CD14-positive monocyte (primary cell): ENCODE results near the gene MB21D2. TPM values are rescaled to one million over a fixed set of nuclear protein-coding genes. Genes with fewer than 3 reads are reported as not detected.

Experiments used
- DNase-seq, 3 donors: peaks; one replicate each; pipeline ENCODE4 v3.0.0-alpha.2; 2011 to 2022
- H2AFZ ChIP-seq: 2 replicates; pipeline ENCODE4 v1.6.0; 2012; ENCODE audit warnings: mild to moderate bottlenecking, low read depth, low read length, inconsistent platforms; ENCODE audit not compliant: insufficient read depth, poor library complexity, severe bottlenecking
- H3K27ac ChIP-seq, 2 donors: 1 replicate in 1 of 2; 2 replicates in 1 of 2; pipeline ENCODE4 v1.5.1; 2012 to 2013; ENCODE audit warnings: low read length in 2 of 2, control low read depth in 1 of 2, inconsistent platforms in 1 of 2, low read depth in 1 of 2, mild to moderate bottlenecking in 1 of 2
- H3K27me3 ChIP-seq, 2 donors: one replicate each; pipeline versions ENCODE4 v1.6.0 to v1.6.1; 2011 to 2013; ENCODE audit warnings: low read length in 2 of 2; ENCODE audit not compliant: control insufficient read depth in 2 of 2, insufficient read depth in 2 of 2
- H3K36me3 ChIP-seq, 2 donors: replicated peaks in 1 of 2; 1 replicate in 1 of 2; 2 replicates in 1 of 2; pipeline versions ENCODE4 v1.5.1 to v1.6.1; 2012 to 2013; ENCODE audit warnings: low read length in 2 of 2, control low read depth in 1 of 2, inconsistent platforms in 1 of 2, mild to moderate bottlenecking in 1 of 2; ENCODE audit not compliant: insufficient read depth in 2 of 2, control insufficient read depth in 1 of 2
- H3K4me1 ChIP-seq, 2 donors: 1 replicate in 1 of 2; 2 replicates in 1 of 2; pipeline versions ENCODE4 v1.5.1 to v1.6.1; 2012 to 2013; ENCODE audit warnings: low read length in 2 of 2, control low read depth in 1 of 2, inconsistent platforms in 1 of 2, mild to moderate bottlenecking in 1 of 2, moderate library complexity in 1 of 2; ENCODE audit not compliant: insufficient read depth in 2 of 2, control insufficient read depth in 1 of 2
- H3K4me2 ChIP-seq: replicated peaks from 2 replicates; pipeline ENCODE3; 2012; ENCODE audit warnings: low read length, moderate library complexity, mild to moderate bottlenecking; ENCODE audit not compliant: poor library complexity, severe bottlenecking; ENCODE audit errors: extremely low read depth
- H3K4me3 ChIP-seq, 3 experiments: fragments of 200-600 bp in 1 of 3; sonication (generic) in 1 of 3; replicated peaks in 1 of 3; 1 replicate in 2 of 3; 2 replicates in 1 of 3; pipeline ENCODE4 v1.5.1; 2011 to 2013; ENCODE audit warnings: low read length in 3 of 3, mild to moderate bottlenecking in 3 of 3, control low read depth in 2 of 3, low read depth in 2 of 3, inconsistent platforms in 1 of 3, moderate library complexity in 1 of 3
- H3K79me2 ChIP-seq: 2 replicates; pipeline ENCODE4 v1.6.0; 2012; ENCODE audit warnings: mild to moderate bottlenecking, control low read depth, inconsistent platforms, low read length, moderate library complexity; ENCODE audit not compliant: insufficient read depth
- H3K9ac ChIP-seq: 2 replicates; pipeline ENCODE4 v1.6.0; 2017; ENCODE audit warnings: low read length, mild to moderate bottlenecking; ENCODE audit not compliant: insufficient read depth, poor library complexity, severe bottlenecking
- H3K9me3 ChIP-seq, 2 donors: replicated peaks in 1 of 2; 1 replicate in 1 of 2; 2 replicates in 1 of 2; pipeline versions ENCODE4 v1.5.1 to v1.6.1; 2012 to 2013; ENCODE audit warnings: low read length in 2 of 2, control low read depth in 1 of 2; ENCODE audit not compliant: control insufficient read depth in 1 of 2, insufficient read depth in 1 of 2
- H4K20me1 ChIP-seq: 2 replicates; pipeline ENCODE4 v1.6.0; 2012; ENCODE audit warnings: mild to moderate bottlenecking, low read length, control low read depth, moderate library complexity; ENCODE audit not compliant: insufficient read depth
- H3K27ac Mint-ChIP-seq, 7 donors: one replicate each; pipeline ENCODE4 v1.8.0; 2020; ENCODE audit warnings: mild to moderate bottlenecking in 7 of 7, mixed read lengths in 7 of 7, moderate library complexity in 6 of 7, inconsistent platforms in 2 of 7
- H3K27me3 Mint-ChIP-seq, 3 donors: one replicate each; pipeline ENCODE4 v1.8.0; 2021 to 2022; ENCODE audit warnings: low read depth in 3 of 3, mild to moderate bottlenecking in 3 of 3, mixed read lengths in 3 of 3, moderate library complexity in 3 of 3, inconsistent platforms in 1 of 3
- H3K36me3 Mint-ChIP-seq, 2 donors: one replicate each; pipeline ENCODE4 v1.8.0; 2020; ENCODE audit warnings: mixed read lengths in 2 of 2, inconsistent platforms in 1 of 2, mild to moderate bottlenecking in 1 of 2
- H3K4me1 Mint-ChIP-seq: one replicate; pipeline ENCODE4 v1.8.0; 2020; ENCODE audit warnings: mild to moderate bottlenecking, mixed read lengths
- H3K4me3 Mint-ChIP-seq, 2 donors: one replicate each; pipeline ENCODE4 v1.8.0; 2020; ENCODE audit warnings: mild to moderate bottlenecking in 2 of 2, mixed read lengths in 2 of 2, moderate library complexity in 1 of 2
- H3K9me3 Mint-ChIP-seq, 7 donors: one replicate each; pipeline ENCODE4 v1.8.0; 2020 to 2022; ENCODE audit warnings: mixed read lengths in 7 of 7, mild to moderate bottlenecking in 6 of 7, moderate library complexity in 6 of 7, inconsistent platforms in 2 of 7
- WGBS: methylation state at CpG from one replicate; pipeline ENCODE4 v1.1.5; 2013; ENCODE audit warnings: missing lambda C conversion rate; ENCODE audit not compliant: insufficient coverage; 5-methylcytosine and 5-hydroxymethylcytosine counted together
- intact Hi-C, 2 donors: fragments of 100-400 bp; cut with micrococcal nuclease; formaldehyde crosslinking; loops; one replicate each; pipeline versions ENCODE4 v1.15.0 to v1.15.1; 2023
- polyA plus RNA-seq, 3 donors: library from polyadenylated mRNA; depleted of rRNA in 1 of 3; unstranded in 2 of 3; stranded (reverse) in 1 of 3; fragments of 300-500 nt in 2 of 3; fragments of >200 nt in 1 of 3; fragmentation: Illumina TruSeq in 2 of 3; gene quantifications; 1 replicate in 2 of 3; 2 replicates in 1 of 3; pipeline ENCODE4 v1.2.3, GENCODE V29; 2012 to 2021
- TF ChIP-seq, protein P1 (sequence below): fragments of 200-600 bp; IDR thresholded peaks from one replicate; pipeline ENCODE4 v1.8.0; 2022; ENCODE audit warnings: antibody characterized with exemption, mild to moderate bottlenecking

The MB21D2 gene
- polyA plus RNA-seq, 3 donors = 0.37 to 0.77 (median 0.59) TPM

GRCh38 chr3:192862408-192863090, 55.1 kb downstream of the MB21D2 start:
- Histone ChIP-seq H3K9ac (no peak overlapping the region), H4K20me1 (no peaks in the 10 kb centered on the region), H3K4me1 (no peaks in the 10 kb centered on the region), H3K9me3 (peaks cover 0 to 4% of the 10 kb centered on the region in 2 donors), H3K27me3 (no peaks in the 10 kb centered on the region), H3K79me2 (no peaks in the 10 kb centered on the region), H3K27ac (no peak overlapping the region), H3K4me2 (no peak overlapping the region), H3K36me3 (no peaks in the 10 kb centered on the region), H3K4me3 (no peak overlapping the region), H2AFZ (no peak overlapping the region)
- Mint-ChIP-seq H3K4me1 (no peaks in the 10 kb centered on the region), H3K36me3 (no peaks in the 10 kb centered on the region), H3K27ac (no peak overlapping the region), H3K27me3 (peaks cover 4 to 7% (median 6%) of the 10 kb centered on the region in 3 donors), H3K4me3 (no peak overlapping the region), H3K9me3 (peaks cover 0 to 8% (median 2%) of the 10 kb centered on the region in 7 donors)
- no peak for DNase-seq
- intact Hi-C loops = no loop called here
- 93% methylated on average over 2 of the region's 7 CpGs for WGBS
- TF ChIP-seq, protein P1, sequence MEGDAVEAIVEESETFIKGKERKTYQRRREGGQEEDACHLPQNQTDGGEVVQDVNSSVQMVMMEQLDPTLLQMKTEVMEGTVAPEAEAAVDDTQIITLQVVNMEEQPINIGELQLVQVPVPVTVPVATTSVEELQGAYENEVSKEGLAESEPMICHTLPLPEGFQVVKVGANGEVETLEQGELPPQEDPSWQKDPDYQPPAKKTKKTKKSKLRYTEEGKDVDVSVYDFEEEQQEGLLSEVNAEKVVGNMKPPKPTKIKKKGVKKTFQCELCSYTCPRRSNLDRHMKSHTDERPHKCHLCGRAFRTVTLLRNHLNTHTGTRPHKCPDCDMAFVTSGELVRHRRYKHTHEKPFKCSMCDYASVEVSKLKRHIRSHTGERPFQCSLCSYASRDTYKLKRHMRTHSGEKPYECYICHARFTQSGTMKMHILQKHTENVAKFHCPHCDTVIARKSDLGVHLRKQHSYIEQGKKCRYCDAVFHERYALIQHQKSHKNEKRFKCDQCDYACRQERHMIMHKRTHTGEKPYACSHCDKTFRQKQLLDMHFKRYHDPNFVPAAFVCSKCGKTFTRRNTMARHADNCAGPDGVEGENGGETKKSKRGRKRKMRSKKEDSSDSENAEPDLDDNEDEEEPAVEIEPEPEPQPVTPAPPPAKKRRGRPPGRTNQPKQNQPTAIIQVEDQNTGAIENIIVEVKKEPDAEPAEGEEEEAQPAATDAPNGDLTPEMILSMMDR = no peak

- peaks cover 0 to 4% of the 10 kb centered on the region in 2 donors for H3K9me3 ChIP-seq
- no peak for DNase-seq
- no peaks in the 10 kb centered on the region for H4K20me1 ChIP-seq
- Mint-ChIP-seq H3K27ac (no peak overlapping the region), H3K4me1 (no peaks in the 10 kb centered on the region), H3K9me3 (peaks cover 0 to 8% (median 2%) of the 10 kb centered on the region in 7 donors), H3K36me3 (no peaks in the 10 kb centered on the region), H3K27me3 (peaks cover 4 to 6% (median 4%) of the 10 kb centered on the region in 3 donors), H3K4me3 (no peak overlapping the region)
- WGBS = 100% methylated on average over 1 of the region's 2 CpGs
- H3K4me3 ChIP-seq = no peak overlapping the region
- H3K36me3 ChIP-seq = no peaks in the 10 kb centered on the region
- H3K79me2 ChIP-seq = no peaks in the 10 kb centered on the region
- no peaks in the 10 kb centered on the region for H3K4me1 ChIP-seq
- H3K4me2 ChIP-seq = no peak overlapping the region
- TF ChIP-seq, protein P1 = no peak
- no peak overlapping the region for H2AFZ ChIP-seq
- H3K9ac ChIP-seq = no peak overlapping the region
- H3K27me3 ChIP-seq = no peaks in the 10 kb centered on the region
- intact Hi-C loops = no loop called here
- no peak overlapping the region for H3K27ac ChIP-seq
These were observed 55.7 kb downstream of the MB21D2 start for GRCh38 chr3:192861972-192862371.
